HEK293 (cell line): ENCODE measurements around the gene ZDHHC9.

Experiments
- CTCF ChIA-PET: fragments of 350-600 bp; formaldehyde crosslinking; extraction: SDS; loops from one replicate; lab custom pipeline; 2021; ENCODE audit warnings: antibody characterized with exemption; lab: Yijun Ruan, JAX
- POLR2A ChIA-PET: fragments of 300-600 bp; formaldehyde crosslinking; extraction: SDS; loops from one replicate; lab custom pipeline; 2020; ENCODE audit warnings: antibody characterized with exemption, inconsistent platforms; lab: Yijun Ruan, JAX
- H3K27ac ChIP-seq: fragments of 200-500 bp; sonication (Bioruptor generic); 2 replicates; pipeline ENCODE4 v1.5.1; 2014; ENCODE audit warnings: low read depth, low read length, control low read depth, inconsistent platforms; ENCODE audit errors: extremely low read depth
- H3K36me3 ChIP-seq, 2 experiments: fragments of 200-500 bp in 1 of 2; sonication (Bioruptor generic) in 1 of 2; 1 replicate in 1 of 2; 2 replicates in 1 of 2; pipeline ENCODE4 v1.5.1; 2014 to 2017; ENCODE audit warnings: inconsistent platforms in 2 of 2, low read length in 2 of 2; ENCODE audit not compliant: control insufficient read depth in 2 of 2, insufficient read depth in 1 of 2
- H3K4me1 ChIP-seq: fragments of 200-500 bp; sonication (Bioruptor generic); 2 replicates; pipeline ENCODE4 v1.5.1; 2014; ENCODE audit warnings: mild to moderate bottlenecking, low read length, inconsistent platforms; ENCODE audit not compliant: control insufficient read depth, insufficient read depth
- H3K4me3 ChIP-seq: 2 replicates; pipeline ENCODE4 v1.5.1; 2011; ENCODE audit warnings: low read depth, mild to moderate bottlenecking, control low read depth, low read length, moderate library complexity
- H3K9me3 ChIP-seq: fragments of 200-500 bp; sonication (Bioruptor generic); 2 replicates; pipeline ENCODE4 v1.5.1; 2014; ENCODE audit warnings: low read depth, low read length, inconsistent platforms; ENCODE audit not compliant: control insufficient read depth, insufficient read depth
- FEZF1 ChIP-seq: fragments of 450-650 bp; formaldehyde crosslinking; IDR thresholded peaks from 2 replicates; pipeline ENCODE4 v1.5.1; 2016; ENCODE audit warnings: missing biosample characterization, missing genetic modification characterization
- KLF17 ChIP-seq: fragments of 450-650 bp; formaldehyde crosslinking; IDR thresholded peaks from 2 replicates; pipeline ENCODE4 v1.5.1; 2016; ENCODE audit warnings: missing biosample characterization, missing genetic modification characterization
- KLF9 ChIP-seq: fragments of 450-650 bp; formaldehyde crosslinking; IDR thresholded peaks from 2 replicates; pipeline ENCODE4 v1.5.1; 2016; ENCODE audit warnings: missing biosample characterization, missing genetic modification characterization, low read depth
- MYNN ChIP-seq: fragments of 450-650 bp; formaldehyde crosslinking; IDR thresholded peaks from 2 replicates; pipeline ENCODE4 v1.5.1; 2016; ENCODE audit warnings: missing biosample characterization, missing genetic modification characterization, borderline replicate concordance
- ZBTB49 ChIP-seq: fragments of 450-650 bp; formaldehyde crosslinking; IDR thresholded peaks from 2 replicates; pipeline ENCODE4 v1.5.1; 2016; ENCODE audit warnings: missing biosample characterization, missing genetic modification characterization, low read depth
- ZBTB7A ChIP-seq: fragments of 450-650 bp; formaldehyde crosslinking; IDR thresholded peaks from 2 replicates; pipeline ENCODE4 v1.5.1; 2016; ENCODE audit warnings: low read depth, missing biosample characterization, missing genetic modification characterization
- ZNF10 ChIP-seq: fragments of 450-650 bp; formaldehyde crosslinking; IDR thresholded peaks from 2 replicates; pipeline ENCODE4 v1.5.1; 2017; ENCODE audit warnings: missing biosample characterization, missing genetic modification characterization
- ZNF146 ChIP-seq: fragments of 450-650 bp; formaldehyde crosslinking; IDR thresholded peaks from 2 replicates; pipeline ENCODE4 v1.5.1; 2016; ENCODE audit warnings: missing biosample characterization, missing genetic modification characterization
- ZNF223 ChIP-seq: fragments of 450-650 bp; formaldehyde crosslinking; IDR thresholded peaks from 2 replicates; pipeline ENCODE4 v1.5.1; 2016; ENCODE audit warnings: missing biosample characterization, missing genetic modification characterization
- ZNF26 ChIP-seq: fragments of 450-650 bp; formaldehyde crosslinking; IDR thresholded peaks from 2 replicates; pipeline ENCODE4 v1.5.1; 2016; ENCODE audit warnings: missing biosample characterization, missing genetic modification characterization
- ZNF398 ChIP-seq: fragments of 450-650 bp; formaldehyde crosslinking; IDR thresholded peaks from 2 replicates; pipeline ENCODE4 v1.5.1; 2017; ENCODE audit warnings: missing biosample characterization, missing genetic modification characterization
- ZNF48 ChIP-seq: fragments of 450-650 bp; formaldehyde crosslinking; IDR thresholded peaks from 2 replicates; pipeline ENCODE4 v1.5.1; 2016; ENCODE audit warnings: missing biosample characterization, missing genetic modification characterization
- ZNF626 ChIP-seq: fragments of 450-650 bp; sonication (Bioruptor Pico); formaldehyde crosslinking; IDR thresholded peaks from 2 replicates; pipeline ENCODE4 v1.5.1; 2018; ENCODE audit warnings: missing biosample characterization, missing genetic modification characterization, inconsistent platforms
- ZNF629 ChIP-seq: fragments of 450-650 bp; formaldehyde crosslinking; IDR thresholded peaks from 2 replicates; pipeline ENCODE4 v1.5.1; 2017; ENCODE audit warnings: missing biosample characterization, missing genetic modification characterization
- ZNF747 ChIP-seq: fragments of 450-650 bp; formaldehyde crosslinking; IDR thresholded peaks from 2 replicates; pipeline ENCODE4 v1.5.1; 2016; ENCODE audit warnings: missing biosample characterization, missing genetic modification characterization
- ZNF791 ChIP-seq: fragments of 450-650 bp; formaldehyde crosslinking; IDR thresholded peaks from 2 replicates; pipeline ENCODE4 v1.5.1; 2016; ENCODE audit warnings: missing biosample characterization, missing genetic modification characterization
- ZNF843 ChIP-seq: fragments of 450-650 bp; formaldehyde crosslinking; IDR thresholded peaks from 2 replicates; pipeline ENCODE4 v1.5.1; 2016; ENCODE audit warnings: missing biosample characterization, missing genetic modification characterization
- ZSCAN30 ChIP-seq: fragments of 450-650 bp; IDR thresholded peaks from 2 replicates; pipeline ENCODE4 v1.5.1; 2018; ENCODE audit warnings: missing biosample characterization, mild to moderate bottlenecking, missing genetic modification characterization, moderate library complexity

ZDHHC9 gene

GRCh38 chrX:129768186-129768585, 75.5 kb downstream of the ZDHHC9 start:
- ChIA-PET CTCF (no interaction called here), POLR2A (no interaction called here)
- Histone ChIP-seq H3K36me3 (no peaks in the 10 kb centered on the region), H3K9me3 (no peaks in the 10 kb centered on the region), H3K27ac (no peak overlapping the region), H3K4me3 (no peak overlapping the region), H3K4me1 (no peaks in the 10 kb centered on the region)
- TF ChIP-seq ZNF48 (tag by site-specific recombination) (no peak), ZNF629 (tag by site-specific recombination) (no peak), ZNF223 (tag by site-specific recombination) (no peak), ZNF626 (tag by site-specific recombination) (no peak), ZBTB7A (tag by site-specific recombination) (no peak), ZNF10 (tag by site-specific recombination) (no peak), ZSCAN30 (tag by site-specific recombination) (no peak), ZBTB49 (no peak)

- no peaks in the 10 kb centered on the region for H3K4me1 ChIP-seq
- no peak overlapping the region for H3K27ac ChIP-seq
- TF ChIP-seq ZNF791 = no peak
- no peak for TF ChIP-seq KLF9 (tag by site-specific recombination)
- no peak for TF ChIP-seq ZNF398 (tag by site-specific recombination)
- no peak for TF ChIP-seq MYNN
- TF ChIP-seq KLF17 (tag by site-specific recombination) = no peak
- TF ChIP-seq ZNF843 (tag by site-specific recombination) = no peak
- TF ChIP-seq ZNF146 = no peak
- no peak for TF ChIP-seq ZNF26 (tag by site-specific recombination)
- no peak for TF ChIP-seq FEZF1 (tag by site-specific recombination)
- no peak for TF ChIP-seq ZNF747 (tag by site-specific recombination)
- ChIA-PET CTCF (interaction anchor here (0.9 kb wide), 1 partner anchor 38 kb away, joined by 3 read pairs; no protein-coding TSS in a partner anchor), POLR2A (no interaction called here)
- no peaks in the 10 kb centered on the region for H3K36me3 ChIP-seq
- no peaks in the 10 kb centered on the region for H3K9me3 ChIP-seq
- H3K4me3 ChIP-seq = no peak overlapping the region
Observed at GRCh38 chrX:129763666-129764065, 80.0 kb downstream of the ZDHHC9 start.
